IPS DF 19.7 (cell line): ENCODE results near the gene DNASE1L3.

Source experiments
- DNase-seq: peaks from one replicate; pipeline ENCODE4 v3.0.0-alpha.2; 2013; ENCODE audit warnings: low read depth, low spot score

DNASE1L3 gene

GRCh38 chr3:58178528-58179234 lies 32.1 kb downstream of the DNASE1L3 start:
- no peak for DNase-seq

- peak; percentile 50 for DNase-seq
Measured at GRCh38 chr3:58177747-58178527, 32.8 kb downstream of the DNASE1L3 start.

- DNase-seq = no peak
Measured at GRCh38 chr3:58176827-58177489, 33.8 kb downstream of the DNASE1L3 start.

GRCh38 chr3:58176185-58176530 lies 34.6 kb downstream of the DNASE1L3 start:
- DNase-seq = no peak

GRCh38 chr3:58175437-58176184 lies 35.2 kb downstream of the DNASE1L3 start:
- DNase-seq = no peak

- DNase-seq = no peak
Measured at GRCh38 chr3:58175187-58175436, 35.7 kb downstream of the DNASE1L3 start.

GRCh38 chr3:58173669-58174398 lies 36.9 kb downstream of the DNASE1L3 start:
- DNase-seq = no peak

- no peak for DNase-seq
Measured at GRCh38 chr3:58173029-58173668, 37.6 kb downstream of the DNASE1L3 start.

GRCh38 chr3:58171126-58171525 lies 39.6 kb downstream of the DNASE1L3 start:
- no peak for DNase-seq

- DNase-seq = no peak
Measured at GRCh38 chr3:58170376-58170775, 40.4 kb downstream of the DNASE1L3 start.

GRCh38 chr3:58169371-58169770 lies 41.4 kb downstream of the DNASE1L3 start:
- no peak for DNase-seq

- no peak for DNase-seq
Measured at GRCh38 chr3:58168498-58168897, 42.3 kb downstream of the DNASE1L3 start.

- no peak for DNase-seq
Measured at GRCh38 chr3:58167431-58168351, 43.1 kb downstream of the DNASE1L3 start.

GRCh38 chr3:58164906-58165821 lies 45.6 kb downstream of the DNASE1L3 start:
- no peak for DNase-seq

- no peak for DNase-seq
Measured at GRCh38 chr3:58164199-58164879, 46.4 kb downstream of the DNASE1L3 start.

GRCh38 chr3:58163234-58163633 lies 47.5 kb downstream of the DNASE1L3 start:
- no peak for DNase-seq

- DNase-seq = no peak
Measured at GRCh38 chr3:58161435-58162398, 49.1 kb downstream of the DNASE1L3 start.
